HG03060 (cell line): Measurements from ENCODE around the gene CTIF.
"Not testable (repeated sequence)": the region's sequence is repeated elsewhere in the genome, so short reads cannot be mapped to it uniquely, and the experiment has no call there.

Source experiments
- ATAC-seq: cut with Tn5 transposase; IDR thresholded peaks from one replicate; pipeline ENCODE4 v1.9.1; 2021; ENCODE audit warnings: low read depth, moderate number of reproducible peaks; ENCODE audit not compliant: unreplicated experiment

The CTIF gene

GRCh38 chr18:48698707-48699106 is 159.9 kb downstream of the CTIF start:
- no peak for ATAC-seq

- no peak for ATAC-seq
Observed at GRCh38 chr18:48699761-48700160, 160.9 kb downstream of the CTIF start.

- ATAC-seq = no peak
Observed at GRCh38 chr18:48700446-48700845, 161.6 kb downstream of the CTIF start.

GRCh38 chr18:48702346-48703027 is 163.7 kb downstream of the CTIF start:
- no peak for ATAC-seq

- no peak for ATAC-seq
Observed at GRCh38 chr18:48703028-48703386, 164.2 kb downstream of the CTIF start.

GRCh38 chr18:48703418-48703817 is 164.6 kb downstream of the CTIF start:
- no peak for ATAC-seq

GRCh38 chr18:48705043-48705442 is 166.2 kb downstream of the CTIF start:
- no peak for ATAC-seq

GRCh38 chr18:48705531-48705930 is 166.7 kb downstream of the CTIF start:
- ATAC-seq = no peak

GRCh38 chr18:48706731-48707130 is 167.9 kb downstream of the CTIF start:
- ATAC-seq = no peak

GRCh38 chr18:48707636-48708296 is 168.9 kb downstream of the CTIF start:
- ATAC-seq = no peak

- ATAC-seq = no peak
Observed at GRCh38 chr18:48708807-48709206, 170.0 kb downstream of the CTIF start.

- ATAC-seq = no peak
Observed at GRCh38 chr18:48709371-48710062, 170.7 kb downstream of the CTIF start.

- no peak for ATAC-seq
Observed at GRCh38 chr18:48711651-48712486, 173.0 kb downstream of the CTIF start.

GRCh38 chr18:48713309-48713708 is 174.5 kb downstream of the CTIF start:
- no peak for ATAC-seq

- no peak for ATAC-seq
Observed at GRCh38 chr18:48714873-48715272, 176.0 kb downstream of the CTIF start.

- no peak for ATAC-seq
Observed at GRCh38 chr18:48715711-48716361, 177.0 kb downstream of the CTIF start.

GRCh38 chr18:48717227-48717626 is 178.4 kb downstream of the CTIF start:
- not testable (repeated sequence) for ATAC-seq

GRCh38 chr18:48718251-48718959 is 179.6 kb downstream of the CTIF start:
- no peak for ATAC-seq

- ATAC-seq = no peak
Observed at GRCh38 chr18:48719388-48719787, 180.6 kb downstream of the CTIF start.
